NCI-H1092 treated with DMSO at 0.1 percent for 48 hours (cell line): Measurements from ENCODE around the gene MRPS31.
"Not testable (repeated sequence)": the region's sequence is repeated elsewhere in the genome, so short reads cannot be mapped to it uniquely, and the experiment has no call there.

ENCODE experiments used
- DNase-seq: peaks from one replicate; lab custom pipeline; 2025; lab: John Stamatoyannopoulos, UW

Gene MRPS31

GRCh38 chr13:40789275-40790153 lies 18.5 kb upstream of the MRPS31 start, which contains the start of gene SLC25A15:
TSS of gene SLC25A15 (plus strand) at chr13:40789611. CDS start at chr13:40793227, 3,616 bp downstream.
- DNase-seq = peak; percentile 39

DNA sequence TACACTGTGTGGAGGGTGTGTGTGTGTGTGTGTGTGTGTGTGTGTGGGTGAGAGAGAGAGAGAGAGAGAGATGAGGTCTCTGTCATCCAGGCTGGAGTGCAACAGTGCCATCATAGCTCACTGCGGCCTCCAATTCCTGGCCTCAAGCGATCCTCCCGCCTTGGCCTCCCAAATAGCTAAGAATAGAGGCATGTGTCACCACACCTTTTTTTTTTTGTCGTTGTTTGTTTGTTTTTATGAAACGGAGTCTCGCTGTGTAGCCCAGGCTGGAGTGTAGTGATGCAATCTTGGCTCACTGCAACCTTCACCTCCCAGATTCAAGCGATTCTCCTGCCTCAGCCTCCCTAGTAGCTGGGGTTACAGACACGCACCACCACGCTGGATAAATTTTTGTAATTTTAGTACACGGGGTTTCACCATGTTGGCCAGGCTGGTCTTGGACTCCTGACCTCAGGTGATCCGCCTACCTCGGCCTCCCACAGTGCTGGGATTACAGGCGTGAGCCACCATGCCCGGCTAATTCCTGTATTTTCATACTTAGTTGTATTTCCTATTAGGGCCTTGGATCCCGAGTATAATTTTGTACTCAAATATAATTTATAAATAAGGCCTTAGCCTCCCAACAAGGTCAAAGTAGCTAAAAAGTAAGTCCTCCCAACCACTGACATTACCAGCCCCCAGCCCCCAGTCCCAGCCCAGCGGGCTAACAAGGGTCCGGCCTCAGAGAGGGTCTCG lies 17.7 kb upstream of the MRPS31 start:
- DNase-seq = not testable (repeated sequence)

DNA sequence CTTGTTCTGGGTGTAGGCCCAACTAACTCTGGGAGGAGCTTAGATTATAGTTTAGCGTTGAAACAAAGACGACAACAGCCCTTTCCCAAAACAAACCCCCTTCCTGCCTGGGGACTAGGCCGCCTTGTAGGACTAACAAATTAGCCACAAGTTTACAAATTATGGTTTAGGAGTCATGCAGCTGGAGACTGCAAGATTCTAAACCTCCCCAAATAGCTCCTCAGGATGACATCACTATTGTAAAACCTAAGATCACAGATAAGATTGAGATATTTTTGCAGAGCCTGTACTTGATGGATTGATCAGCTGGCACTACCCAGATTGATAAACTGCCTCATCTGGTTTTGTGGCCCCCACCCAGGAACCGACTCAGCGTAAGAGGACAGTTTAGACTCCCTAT lies 16.1 kb upstream of the MRPS31 start:
- no peak for DNase-seq

DNA sequence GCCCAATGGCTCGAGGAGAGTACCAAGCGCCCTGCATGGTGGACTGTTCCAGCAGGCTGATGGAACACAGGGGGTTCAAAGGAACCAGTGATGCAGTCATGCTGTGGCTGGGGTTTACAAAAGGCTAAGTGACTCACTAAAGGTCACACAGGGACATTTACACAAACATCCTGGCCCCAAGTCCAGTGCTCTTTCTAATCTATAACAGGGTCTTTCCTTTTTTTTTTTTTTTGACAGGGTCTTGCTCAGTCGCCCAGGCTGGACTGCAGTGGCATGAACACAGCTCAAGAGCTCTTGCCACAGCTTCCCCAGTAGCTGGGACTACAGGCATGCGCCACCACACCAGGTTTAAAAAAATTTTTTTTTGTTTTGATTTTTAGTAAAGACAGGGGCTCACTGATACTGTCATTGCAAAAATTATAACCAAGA lies 15.6 kb upstream of the MRPS31 start:
- DNase-seq = no peak

DNA sequence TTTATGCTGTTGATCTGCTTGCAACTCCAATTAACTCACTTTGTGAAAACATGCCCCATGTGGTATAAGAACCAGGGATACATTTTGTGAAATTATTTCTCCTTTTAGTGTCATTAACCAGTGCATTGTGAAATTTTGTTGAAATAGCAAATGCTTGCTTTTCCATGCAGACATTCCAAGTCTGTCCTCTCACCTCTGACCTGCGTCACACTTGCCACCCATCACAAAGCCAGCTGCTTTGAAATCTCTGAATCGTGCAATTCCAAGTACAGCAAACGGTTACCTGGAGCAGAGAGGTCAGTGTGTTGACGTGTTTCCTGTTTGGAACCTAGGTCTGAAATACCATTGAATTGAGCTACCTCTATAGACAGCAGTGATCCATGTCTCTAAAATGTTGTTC lies 13.6 kb upstream of the MRPS31 start:
- DNase-seq = no peak

- DNase-seq = not testable (repeated sequence)
These were observed 12.0 kb upstream of the MRPS31 start for GRCh38 chr13:40782971-40783370.

DNA sequence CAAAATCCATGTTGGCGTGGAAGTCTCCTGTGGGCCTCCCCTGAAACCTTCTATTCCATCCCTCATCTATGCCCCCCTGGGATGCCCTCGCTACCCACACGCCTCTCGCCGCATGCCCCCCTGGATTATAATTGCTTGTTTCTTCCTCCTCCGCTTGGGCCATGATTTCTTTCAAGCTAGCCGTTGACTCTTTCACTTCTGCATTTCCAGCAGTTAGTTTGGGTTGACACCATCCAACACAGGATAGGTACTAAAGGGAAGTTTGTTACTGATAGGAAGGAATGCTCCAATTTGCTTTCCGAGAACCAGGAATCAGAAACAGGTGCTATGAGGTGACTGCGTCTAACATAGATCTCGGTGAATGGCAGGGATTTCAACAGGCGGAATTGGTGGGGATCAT lies 10.7 kb upstream of the MRPS31 start:
- no peak for DNase-seq

GRCh38 chr13:40780822-40781401 lies 9.9 kb upstream of the MRPS31 start:
- DNase-seq = no peak

GRCh38 chr13:40779796-40780285 lies 8.9 kb upstream of the MRPS31 start:
- DNase-seq = no peak

DNA sequence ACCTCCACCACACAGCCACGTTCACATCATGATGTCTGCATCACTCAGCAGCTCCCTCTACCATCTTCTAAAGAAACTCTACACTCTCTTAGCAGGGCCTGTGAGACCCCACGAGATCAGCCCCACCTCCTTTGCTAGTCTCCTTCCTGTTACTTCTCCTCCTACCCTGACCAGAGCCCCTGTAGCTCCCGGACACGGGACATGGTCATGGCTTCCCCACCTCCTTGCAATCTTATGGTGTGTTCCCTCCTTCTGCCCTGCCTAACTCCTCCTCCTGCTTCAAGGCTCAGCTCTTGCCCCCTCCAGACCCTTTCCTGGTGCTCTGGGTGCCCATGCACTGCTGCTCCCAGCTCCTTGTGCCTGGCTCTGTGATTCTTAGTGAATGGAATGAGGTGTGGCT lies 8.1 kb upstream of the MRPS31 start:
- DNase-seq = no peak

DNA sequence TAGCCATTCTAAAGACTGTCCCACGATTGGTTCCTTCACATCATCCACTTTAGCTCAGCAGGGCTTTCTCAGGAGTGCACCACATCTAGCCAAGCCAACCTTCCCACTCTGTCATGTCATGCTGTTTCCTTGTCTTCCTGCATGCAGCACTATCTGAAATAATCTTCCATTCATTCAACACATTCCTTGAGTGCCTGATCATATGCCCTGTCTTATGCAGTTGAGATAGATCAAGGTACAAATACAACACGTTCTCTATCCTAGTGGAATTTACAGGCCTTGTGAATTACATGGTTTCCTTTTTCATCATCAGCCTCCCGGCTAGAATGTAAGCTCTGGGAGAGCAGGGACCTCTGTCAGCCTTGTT lies 6.8 kb upstream of the MRPS31 start:
- no peak for DNase-seq

DNA sequence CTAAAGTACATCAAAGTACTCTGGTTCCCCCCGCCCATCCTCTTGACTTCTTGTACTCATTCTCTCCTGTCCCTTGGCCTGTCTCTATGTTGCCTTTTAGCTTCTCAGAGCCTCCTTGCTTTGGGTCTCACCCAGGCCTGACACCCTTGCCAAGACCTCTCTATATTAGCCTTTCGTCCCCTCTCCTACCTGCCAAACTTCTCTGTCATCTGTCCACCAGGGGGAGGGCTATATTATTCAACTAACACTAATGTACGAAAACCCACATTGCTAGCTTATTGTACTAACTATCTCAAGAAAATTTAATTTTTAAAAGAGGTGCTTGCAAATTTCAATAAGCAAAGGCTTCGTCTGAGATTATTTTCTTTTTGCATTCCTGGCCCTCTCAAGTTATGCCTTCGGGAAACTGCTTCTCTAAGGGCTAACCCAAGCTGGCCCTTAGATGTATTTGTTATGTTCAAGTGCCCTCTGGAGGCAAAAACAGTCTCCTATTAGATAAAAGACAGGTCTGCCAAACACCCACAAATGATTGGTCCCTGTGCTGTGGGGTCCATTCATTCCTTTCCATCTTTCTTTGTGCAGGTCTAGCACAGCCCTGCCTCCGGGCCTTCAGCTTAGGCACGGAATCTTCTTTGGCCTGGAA lies 6.3 kb upstream of the MRPS31 start:
- peak; percentile 66 for DNase-seq

GRCh38 chr13:40776681-40777165 lies 5.7 kb upstream of the MRPS31 start:
- no peak for DNase-seq

GRCh38 chr13:40776232-40776631 lies 5.2 kb upstream of the MRPS31 start:
- no peak for DNase-seq

DNA sequence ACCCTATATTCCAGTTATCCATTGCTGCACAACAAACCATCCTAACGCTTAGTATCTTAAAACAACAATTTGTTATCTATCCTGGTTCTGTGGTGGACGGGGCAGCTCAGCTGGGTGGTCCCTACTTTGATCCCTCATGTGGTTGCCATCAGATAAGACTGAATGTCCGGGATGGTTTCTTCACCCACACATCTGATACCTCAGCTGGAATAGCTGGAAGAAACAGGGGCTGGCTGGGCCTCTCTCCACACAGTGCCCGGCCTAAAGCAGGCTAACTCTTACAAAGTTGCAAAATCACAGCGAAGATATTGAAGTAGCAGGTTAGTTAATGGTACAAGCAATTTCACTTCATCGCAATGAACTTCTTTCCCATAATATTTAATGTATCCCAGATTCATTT lies 3.7 kb upstream of the MRPS31 start:
- no peak for DNase-seq

DNA sequence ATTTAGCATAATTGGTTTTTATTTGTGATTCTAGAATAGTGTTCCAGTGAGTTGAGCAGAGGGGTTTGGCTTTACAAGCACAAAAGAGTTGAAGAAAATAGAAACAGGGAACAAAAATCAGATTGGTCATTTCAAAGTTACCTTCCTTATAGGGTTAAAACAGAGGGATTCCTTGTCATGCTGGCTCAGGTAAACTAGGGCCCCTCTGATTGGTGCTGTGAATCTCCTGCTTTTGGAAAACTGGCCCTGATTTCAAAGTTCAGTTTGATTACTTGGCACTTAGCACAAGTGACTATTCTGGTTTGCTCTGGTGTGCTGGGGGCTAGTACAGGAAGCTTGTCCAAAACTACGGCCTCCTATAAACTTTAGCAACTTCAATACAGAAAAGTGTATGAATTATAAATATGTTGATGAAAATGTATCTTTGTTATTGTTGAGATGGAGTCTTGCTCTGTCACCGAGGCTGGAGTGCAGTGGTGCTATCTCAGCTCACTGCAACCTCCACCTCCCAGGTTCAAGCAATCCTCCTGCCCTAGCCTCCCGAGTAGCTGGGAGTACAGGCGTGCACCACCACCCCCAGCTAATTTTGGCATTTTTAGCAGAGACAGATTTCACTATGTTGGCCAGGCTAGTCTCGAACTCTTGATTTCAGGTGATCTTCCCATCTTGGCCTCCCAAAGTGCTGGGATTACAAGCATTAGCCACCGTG lies 1.9 kb upstream of the MRPS31 start:
- no peak for DNase-seq

DNA sequence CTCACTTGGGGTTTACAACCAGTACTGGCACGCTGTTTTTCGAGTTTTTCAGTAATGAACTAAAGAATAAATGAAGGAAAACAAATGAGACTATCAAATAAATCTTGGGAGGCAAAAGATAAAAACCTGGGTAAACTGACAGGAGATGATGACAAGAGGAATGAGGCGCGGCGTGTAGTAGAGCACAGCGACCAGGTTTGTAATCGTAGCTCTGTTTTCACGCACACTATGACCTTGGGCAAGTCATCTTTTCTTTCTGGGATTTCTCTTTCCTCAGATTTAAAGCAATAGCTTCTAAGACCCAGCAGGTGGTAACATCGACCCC lies 419 bp downstream of the MRPS31 start:
- DNase-seq = no peak

DNA sequence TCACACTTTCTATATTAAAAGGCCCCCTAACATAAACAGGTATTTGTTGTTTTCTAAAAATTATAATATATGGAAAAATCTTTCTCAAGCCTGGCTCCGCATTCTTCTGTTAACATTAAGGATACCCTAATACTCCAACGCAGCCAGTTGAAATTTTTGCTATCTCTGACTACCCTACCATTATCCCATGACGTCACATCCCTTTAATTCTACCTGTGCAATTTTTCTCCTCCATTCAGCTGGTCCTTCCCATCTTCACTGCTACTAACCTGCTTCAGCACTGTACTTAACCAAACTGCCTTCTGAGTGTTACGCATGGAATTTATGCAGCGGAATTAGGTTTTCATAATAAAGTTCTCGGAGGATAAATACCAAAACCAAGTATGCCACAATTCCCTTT lies 1.0 kb downstream of the MRPS31 start:
- no peak for DNase-seq

DNA sequence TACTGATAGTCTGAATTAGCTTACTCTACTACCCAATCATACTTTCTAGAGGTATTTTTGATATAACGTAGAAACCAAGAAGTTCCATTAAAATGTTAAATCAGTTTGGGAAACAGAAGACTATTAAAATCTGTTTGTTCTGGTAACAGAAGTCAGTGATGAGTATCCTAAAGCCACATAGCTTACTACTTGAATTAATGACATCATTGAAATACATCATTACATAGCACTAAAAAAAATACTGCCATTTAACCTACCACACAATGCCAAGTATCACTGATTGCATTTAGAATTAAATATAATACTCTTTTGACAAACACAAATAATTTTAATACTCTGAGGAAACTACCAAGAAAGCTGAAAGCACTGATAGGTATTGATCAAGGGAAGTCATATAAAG lies 5.4 kb downstream of the MRPS31 start:
- no peak for DNase-seq

GRCh38 chr13:40764587-40765403 lies 6.2 kb downstream of the MRPS31 start:
- no peak for DNase-seq

GRCh38 chr13:40762849-40763248 lies 8.1 kb downstream of the MRPS31 start:
- DNase-seq = no peak
